ENCODE measurements around the gene PRR22.

Gene PRR22

DNA sequence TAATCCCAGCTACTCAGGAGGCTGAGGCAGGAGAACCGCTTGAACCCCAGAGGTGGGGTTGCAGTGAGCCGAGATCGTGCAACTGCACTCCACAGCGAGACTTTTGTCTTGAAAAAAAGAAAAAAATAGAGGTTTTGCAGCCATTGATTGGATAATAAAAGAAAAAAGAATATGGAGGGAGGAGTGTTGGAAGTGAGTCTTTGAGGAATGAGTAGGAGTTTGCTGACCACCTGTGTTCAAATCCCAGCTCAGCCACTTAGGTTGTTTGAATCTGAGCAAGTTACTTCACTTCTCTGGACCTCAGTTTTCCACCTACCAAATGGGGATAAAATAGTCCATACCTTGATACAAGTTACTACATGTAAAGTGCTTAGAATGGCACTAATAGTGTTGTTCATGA lies 26.6 kb upstream of the PRR22 start:
- Histone ChIP-seq H3K9me3 (ENCODE audit: insufficient read depth, low read length) (no peaks in the 10 kb centered on the region), H3K36me3 (ENCODE audit: insufficient read depth, insufficient read length, low read length) (no peaks in the 10 kb centered on the region), H3K9ac (ENCODE audit: insufficient read length, low read depth) (no peak overlapping the region), H3K4me3 (ENCODE audit: insufficient read length, low read depth) (no peak overlapping the region), H3K4me1 (ENCODE audit: insufficient read depth, insufficient read length) (peaks cover 24% of the 10 kb centered on the region), H3K27me3 (ENCODE audit: insufficient read depth, insufficient read length) (peaks cover 3% of the 10 kb centered on the region)
- TF ChIP-seq SUZ12 (IDR thresholded peaks at IDR 0.05; ENCODE audit: extremely low read depth, insufficient read depth, insufficient read length) = no peak
- no peak for TF ChIP-seq YY1 (IDR thresholded peaks at IDR 0.05; ENCODE audit: insufficient read depth, insufficient read length)
- no peak for TF ChIP-seq ZNF274 (IDR thresholded peaks at IDR 0.05; ENCODE audit: low read depth, low read length)
- DNase-seq (ENCODE audit: low read depth, low spot score) = no peak

DNA sequence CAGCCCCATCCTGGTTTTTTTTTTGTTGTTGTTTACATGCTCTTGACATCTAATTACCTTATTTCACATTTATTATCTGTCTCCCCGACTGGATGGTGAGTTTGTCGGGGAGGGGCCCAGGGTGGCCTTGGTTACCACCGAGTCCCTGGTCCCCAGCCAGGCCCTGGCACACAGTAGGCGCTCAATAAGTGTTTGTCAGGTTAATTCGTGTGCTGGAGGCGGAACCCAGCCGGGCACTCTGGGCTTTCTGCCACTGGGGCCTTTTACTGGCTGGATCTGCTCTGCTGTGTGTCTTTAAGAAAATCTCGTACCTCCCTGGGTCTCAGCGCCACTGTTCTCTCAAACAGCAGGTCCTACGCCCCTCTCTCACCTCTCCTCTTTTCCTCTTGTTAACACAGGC lies 24.9 kb upstream of the PRR22 start:
- H3K9ac ChIP-seq (ENCODE audit: insufficient read length, low read depth) = peak overlapping the region; percentile 10
- H3K27me3 ChIP-seq (ENCODE audit: insufficient read depth, insufficient read length) = peaks cover 7% of the 10 kb centered on the region
- no peaks in the 10 kb centered on the region for H3K36me3 ChIP-seq (ENCODE audit: insufficient read depth, insufficient read length, low read length)
- H3K4me1 ChIP-seq (ENCODE audit: insufficient read depth, insufficient read length) = peaks cover 18% of the 10 kb centered on the region
- H3K4me3 ChIP-seq (ENCODE audit: insufficient read length, low read depth) = no peak overlapping the region
- TF ChIP-seq ZNF274 (IDR thresholded peaks at IDR 0.05; ENCODE audit: low read depth, low read length) (no peak), SUZ12 (IDR thresholded peaks at IDR 0.05; ENCODE audit: extremely low read depth, insufficient read depth, insufficient read length) (no peak), YY1 (IDR thresholded peaks at IDR 0.05; ENCODE audit: insufficient read depth, insufficient read length) (no peak)
- no peaks in the 10 kb centered on the region for H3K9me3 ChIP-seq (ENCODE audit: insufficient read depth, low read length)
- no peak for DNase-seq (ENCODE audit: low read depth, low spot score)

DNA sequence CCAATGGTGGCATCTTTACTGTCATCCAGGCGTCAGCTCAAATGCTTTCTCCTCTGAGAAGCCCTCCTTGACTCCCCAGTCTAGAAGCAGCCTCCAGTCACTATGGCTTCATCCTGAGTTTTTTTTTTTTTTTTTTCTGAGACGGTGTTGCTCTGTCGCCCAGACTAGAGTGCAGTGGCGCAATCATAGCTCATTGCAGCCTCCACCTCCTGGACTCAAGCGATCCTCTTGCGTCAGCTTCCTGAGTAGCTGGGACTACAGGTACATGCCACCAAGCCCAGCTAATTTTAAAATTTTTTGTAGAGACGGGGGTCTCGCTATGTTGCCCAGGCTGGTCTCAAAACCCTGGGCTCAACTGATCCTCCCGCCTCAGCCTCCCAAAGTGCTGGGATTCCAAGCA lies 24.5 kb upstream of the PRR22 start:
- H3K4me1 ChIP-seq (ENCODE audit: insufficient read depth, insufficient read length) = peaks cover 19% of the 10 kb centered on the region
- H3K36me3 ChIP-seq (ENCODE audit: insufficient read depth, insufficient read length, low read length) = no peaks in the 10 kb centered on the region
- no peaks in the 10 kb centered on the region for H3K9me3 ChIP-seq (ENCODE audit: insufficient read depth, low read length)
- no peak overlapping the region for H3K9ac ChIP-seq (ENCODE audit: insufficient read length, low read depth)
- peaks cover 7% of the 10 kb centered on the region for H3K27me3 ChIP-seq (ENCODE audit: insufficient read depth, insufficient read length)
- no peak overlapping the region for H3K4me3 ChIP-seq (ENCODE audit: insufficient read length, low read depth)
- TF ChIP-seq ZNF274 (IDR thresholded peaks at IDR 0.05; ENCODE audit: low read depth, low read length) (no peak), YY1 (IDR thresholded peaks at IDR 0.05; ENCODE audit: insufficient read depth, insufficient read length) (no peak), SUZ12 (IDR thresholded peaks at IDR 0.05; ENCODE audit: extremely low read depth, insufficient read depth, insufficient read length) (no peak)
- DNase-seq (ENCODE audit: low read depth, low spot score) = no peak

DNA sequence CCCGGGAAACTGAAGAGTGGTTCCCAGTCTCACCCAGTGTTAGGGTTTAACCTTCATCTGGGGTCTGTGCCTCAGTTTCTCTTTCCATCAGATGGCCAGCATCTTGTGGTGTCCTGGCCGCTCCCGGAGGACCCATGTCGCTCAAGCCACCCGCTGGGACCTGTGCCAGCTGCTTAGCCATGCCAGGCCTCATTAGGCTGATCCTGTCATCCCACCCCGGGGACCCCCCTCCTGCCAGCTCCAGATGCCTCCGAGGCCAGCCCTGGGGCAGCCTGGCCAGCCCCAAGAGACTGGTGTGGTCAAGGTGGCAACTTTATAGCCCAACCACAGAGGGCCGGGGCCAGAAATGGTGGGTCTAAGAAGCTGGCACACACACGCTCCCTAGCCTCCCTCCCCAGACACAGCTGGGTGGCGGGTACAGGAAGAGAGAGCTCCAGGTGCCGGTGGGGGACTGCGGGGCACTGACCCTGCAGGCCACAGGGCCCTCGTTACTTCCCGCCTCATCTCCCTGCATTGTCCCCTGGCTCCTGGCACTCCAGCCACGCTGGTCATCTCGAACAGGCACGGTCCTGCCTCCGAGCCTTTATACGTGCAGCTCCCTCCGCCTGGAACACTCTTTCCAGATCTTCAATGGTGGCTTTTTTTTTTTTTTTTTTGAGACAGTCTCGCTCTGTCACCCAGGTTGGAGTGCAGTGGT lies 23.7 kb upstream of the PRR22 start:
- Histone ChIP-seq H3K36me3 (ENCODE audit: insufficient read depth, insufficient read length, low read length) (no peaks in the 10 kb centered on the region), H3K9me3 (ENCODE audit: insufficient read depth, low read length) (no peaks in the 10 kb centered on the region), H3K4me3 (ENCODE audit: insufficient read length, low read depth) (no peak overlapping the region), H3K4me1 (ENCODE audit: insufficient read depth, insufficient read length) (peaks cover 24% of the 10 kb centered on the region), H3K27me3 (ENCODE audit: insufficient read depth, insufficient read length) (peaks cover 13% of the 10 kb centered on the region), H3K9ac (ENCODE audit: insufficient read length, low read depth) (no peak overlapping the region)
- TF ChIP-seq ZNF274 (IDR thresholded peaks at IDR 0.05; ENCODE audit: low read depth, low read length) (no peak), YY1 (IDR thresholded peaks at IDR 0.05; ENCODE audit: insufficient read depth, insufficient read length) (no peak), SUZ12 (IDR thresholded peaks at IDR 0.05; ENCODE audit: extremely low read depth, insufficient read depth, insufficient read length) (no peak)
- DNase-seq (ENCODE audit: low read depth, low spot score) = no peak

DNA sequence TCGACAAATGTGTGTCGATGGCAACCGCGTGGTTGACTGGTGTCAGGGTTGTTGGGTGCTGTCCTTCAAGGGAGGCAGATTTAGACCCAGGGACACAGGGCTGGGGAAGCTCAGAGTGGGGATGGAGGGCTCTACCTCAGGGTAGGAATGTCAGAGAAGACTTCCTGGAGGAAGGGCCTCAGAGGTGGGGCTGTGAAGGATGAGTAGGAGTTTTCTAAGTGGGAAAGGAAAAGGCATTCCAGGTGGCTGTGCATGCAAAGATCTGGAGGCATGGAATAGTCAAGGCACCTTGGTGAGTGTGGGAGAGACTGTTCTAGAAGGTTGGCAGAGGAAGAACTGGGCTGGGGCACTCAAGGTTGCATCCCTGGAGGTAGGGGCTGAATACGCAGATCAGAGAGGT lies 22.4 kb upstream of the PRR22 start:
- TF ChIP-seq SUZ12 (IDR thresholded peaks at IDR 0.05; ENCODE audit: extremely low read depth, insufficient read depth, insufficient read length) = no peak
- TF ChIP-seq ZNF274 (IDR thresholded peaks at IDR 0.05; ENCODE audit: low read depth, low read length) = no peak
- TF ChIP-seq YY1 (IDR thresholded peaks at IDR 0.05; ENCODE audit: insufficient read depth, insufficient read length) = no peak
- H3K36me3 ChIP-seq (ENCODE audit: insufficient read depth, insufficient read length, low read length) = no peaks in the 10 kb centered on the region
- peaks cover 20% of the 10 kb centered on the region for H3K4me1 ChIP-seq (ENCODE audit: insufficient read depth, insufficient read length)
- DNase-seq (ENCODE audit: low read depth, low spot score) = no peak
- H3K4me3 ChIP-seq (ENCODE audit: insufficient read length, low read depth) = no peak overlapping the region
- H3K9ac ChIP-seq (ENCODE audit: insufficient read length, low read depth) = peak overlapping the region; percentile 47
- peaks cover 15% of the 10 kb centered on the region for H3K27me3 ChIP-seq (ENCODE audit: insufficient read depth, insufficient read length)
- no peaks in the 10 kb centered on the region for H3K9me3 ChIP-seq (ENCODE audit: insufficient read depth, low read length)

DNA sequence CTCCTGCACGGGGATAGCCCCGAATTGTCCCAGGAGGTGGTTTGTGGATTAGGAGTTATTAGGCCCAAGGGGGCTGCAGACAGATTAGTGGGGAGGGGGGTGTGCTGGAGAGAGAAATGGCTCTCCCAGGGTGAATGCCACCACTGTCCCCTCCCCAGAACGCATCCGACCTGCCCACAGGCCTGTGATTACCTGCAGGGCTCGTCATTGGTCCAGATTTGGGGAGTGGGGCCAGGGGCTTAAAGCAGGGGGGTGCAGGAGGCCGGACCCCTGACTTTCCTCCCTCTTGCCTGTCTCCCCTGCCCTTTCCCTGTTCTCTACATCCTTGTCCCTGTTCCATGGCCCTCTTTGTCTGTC lies 21.6 kb upstream of the PRR22 start:
- Histone ChIP-seq H3K9ac (ENCODE audit: insufficient read length, low read depth) (peak overlapping the region; percentile 81), H3K4me3 (ENCODE audit: insufficient read length, low read depth) (peak overlapping the region; percentile 53), H3K27me3 (ENCODE audit: insufficient read depth, insufficient read length) (peaks cover 15% of the 10 kb centered on the region)

DNA sequence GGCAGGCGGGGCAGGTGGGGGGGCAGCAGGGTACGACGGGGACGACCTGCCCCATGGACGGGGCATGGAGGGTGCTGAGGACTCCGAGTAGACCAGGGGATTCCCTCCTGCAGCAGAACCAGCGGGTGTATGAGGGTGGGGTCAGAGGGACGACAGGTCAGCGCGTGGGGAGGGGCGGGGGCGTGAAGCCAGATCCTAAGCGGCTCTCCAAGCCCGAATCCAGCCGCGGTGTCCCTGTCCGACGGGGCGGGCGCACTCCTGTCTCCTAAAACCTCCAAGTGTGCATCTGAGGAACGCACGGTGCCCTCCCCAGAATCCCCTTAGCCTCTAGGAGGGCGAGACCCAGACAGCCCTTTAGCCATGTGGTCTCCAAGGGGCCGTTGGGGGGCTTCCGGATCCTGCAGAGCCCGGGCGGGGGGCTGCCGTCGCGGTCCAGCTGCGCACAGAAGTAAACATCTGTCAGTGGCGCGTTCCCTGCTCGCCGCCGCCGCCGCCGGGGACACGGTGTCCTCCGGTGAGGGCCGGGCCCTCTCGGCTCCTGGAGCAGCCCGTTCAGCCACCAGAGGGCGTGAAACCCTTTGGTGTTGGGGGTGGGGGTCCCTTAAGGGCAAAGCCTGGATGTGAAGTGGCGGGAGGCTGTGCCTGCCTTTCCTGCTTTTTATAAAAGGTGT lies 21.1 kb upstream of the PRR22 start:
- Histone ChIP-seq H3K4me3 (ENCODE audit: insufficient read length, low read depth) (peak overlapping the region; percentile 53), H3K4me1 (ENCODE audit: insufficient read depth, insufficient read length) (peaks cover 22% of the 10 kb centered on the region)
- DNase-seq (ENCODE audit: low read depth, low spot score) = peak; percentile 72

More for the DNA sequence above, 21.6 kb upstream of the PRR22 start:
- Histone ChIP-seq H3K4me1 (ENCODE audit: insufficient read depth, insufficient read length) (peaks cover 22% of the 10 kb centered on the region), H3K9me3 (ENCODE audit: insufficient read depth, low read length) (no peaks in the 10 kb centered on the region), H3K36me3 (ENCODE audit: insufficient read depth, insufficient read length, low read length) (no peaks in the 10 kb centered on the region)
- no peak for DNase-seq (ENCODE audit: low read depth, low spot score)
- TF ChIP-seq ZNF274 (IDR thresholded peaks at IDR 0.05; ENCODE audit: low read depth, low read length) (no peak), YY1 (IDR thresholded peaks at IDR 0.05; ENCODE audit: insufficient read depth, insufficient read length) (no peak), SUZ12 (IDR thresholded peaks at IDR 0.05; ENCODE audit: extremely low read depth, insufficient read depth, insufficient read length) (no peak)

More for the DNA sequence above, 21.1 kb upstream of the PRR22 start:
- Histone ChIP-seq H3K27me3 (ENCODE audit: insufficient read depth, insufficient read length) (peaks cover 15% of the 10 kb centered on the region), H3K9ac (ENCODE audit: insufficient read length, low read depth) (peak overlapping the region; percentile 85), H3K9me3 (ENCODE audit: insufficient read depth, low read length) (no peaks in the 10 kb centered on the region), H3K36me3 (ENCODE audit: insufficient read depth, insufficient read length, low read length) (no peaks in the 10 kb centered on the region)
- no peak for TF ChIP-seq YY1 (IDR thresholded peaks at IDR 0.05; ENCODE audit: insufficient read depth, insufficient read length)
- TF ChIP-seq ZNF274 (IDR thresholded peaks at IDR 0.05; ENCODE audit: low read depth, low read length) = no peak
- TF ChIP-seq SUZ12 (IDR thresholded peaks at IDR 0.05; ENCODE audit: extremely low read depth, insufficient read depth, insufficient read length) = no peak
